ENCODE results near the gene PAQR9.
"Not testable (repeated sequence)": the region's sequence is repeated elsewhere in the genome, so short reads cannot be mapped to it uniquely, and the experiment has no call there.

PAQR9 gene

GRCh38 chr3:142963516-142964448 is at the start of gene PAQR9:
TSS of gene PAQR9 (minus strand) at chr3:142963674. CDS start at chr3:142963336, 338 bp downstream.
- DNase-seq (ENCODE audit: low read depth) = no peak

GRCh38 chr3:143011705-143012104 is 48.2 kb upstream of the PAQR9 start:
- DNase-seq (ENCODE audit: low read depth) = no peak

GRCh38 chr3:143010024-143010423 is 46.5 kb upstream of the PAQR9 start:
- no peak for DNase-seq (ENCODE audit: low read depth)

GRCh38 chr3:143004823-143005222 is 41.3 kb upstream of the PAQR9 start:
- no peak for DNase-seq (ENCODE audit: low read depth)

GRCh38 chr3:143002727-143003126 is 39.3 kb upstream of the PAQR9 start:
- DNase-seq (ENCODE audit: low read depth) = no peak

GRCh38 chr3:143002083-143002712 is 38.7 kb upstream of the PAQR9 start:
- no peak for DNase-seq (ENCODE audit: low read depth)

- peak; percentile 94 for DNase-seq (ENCODE audit: low read depth)
These were observed 38.1 kb upstream of the PAQR9 start, which contains the start of gene U2SURP for GRCh38 chr3:143001369-143002082. TSS of gene U2SURP (plus strand) at chr3:143001570. CDS start at chr3:143001629, 59 bp downstream.

- no peak for DNase-seq (ENCODE audit: low read depth)
These were observed 37.5 kb upstream of the PAQR9 start for GRCh38 chr3:143001034-143001368.

- DNase-seq (ENCODE audit: low read depth) = no peak
These were observed 37.1 kb upstream of the PAQR9 start for GRCh38 chr3:143000528-143000927.

- DNase-seq (ENCODE audit: low read depth) = no peak
These were observed 36.4 kb upstream of the PAQR9 start for GRCh38 chr3:142999881-143000280.

GRCh38 chr3:142998439-142998838 is 35.0 kb upstream of the PAQR9 start:
- DNase-seq (ENCODE audit: low read depth) = no peak

- DNase-seq (ENCODE audit: low read depth) = no peak
These were observed 33.9 kb upstream of the PAQR9 start for GRCh38 chr3:142997330-142997729.

GRCh38 chr3:142993958-142994442 is 30.5 kb upstream of the PAQR9 start:
- no peak for DNase-seq (ENCODE audit: low read depth)

GRCh38 chr3:142992323-142992722 is 28.8 kb upstream of the PAQR9 start:
- no peak for DNase-seq (ENCODE audit: low read depth)

- DNase-seq (ENCODE audit: low read depth) = no peak
These were observed 27.2 kb upstream of the PAQR9 start for GRCh38 chr3:142990721-142991120.

GRCh38 chr3:142988826-142989225 is 25.4 kb upstream of the PAQR9 start:
- not testable (repeated sequence) for DNase-seq (ENCODE audit: low read depth)

- not testable (repeated sequence) for DNase-seq (ENCODE audit: low read depth)
These were observed 24.7 kb upstream of the PAQR9 start for GRCh38 chr3:142988221-142988620.

GRCh38 chr3:142987707-142988106 is 24.2 kb upstream of the PAQR9 start:
- DNase-seq (ENCODE audit: low read depth) = no peak

- DNase-seq (ENCODE audit: low read depth) = no peak
These were observed 23.7 kb upstream of the PAQR9 start for GRCh38 chr3:142987080-142987700.

- no peak for DNase-seq (ENCODE audit: low read depth)
These were observed 20.8 kb upstream of the PAQR9 start for GRCh38 chr3:142984255-142984654.

- DNase-seq (ENCODE audit: low read depth) = no peak
These were observed 19.8 kb upstream of the PAQR9 start for GRCh38 chr3:142983318-142983717.

Data from HS-27A (cell line).